GM23338 (cell line): ENCODE measurements around the gene TM4SF5. TPM values are rescaled to one million over a fixed set of nuclear protein-coding genes. Genes with fewer than 3 reads are reported as not detected.

ENCODE experiments used
- ATAC-seq: fragments of 200-7000 bp; cut with Tn5 transposase; 3 replicates; pipeline ENCODE4 v1.9.1; 2020
- DNase-seq: peaks from one replicate; pipeline ENCODE4 v3.0.0-alpha.2; 2015; ENCODE audit warnings: low spot score
- H2AFZ ChIP-seq: fragments of 200-600 bp; sonication (generic); 2 replicates; pipeline ENCODE4 v1.8.0; 2016; ENCODE audit warnings: antibody characterized with exemption, mild to moderate bottlenecking, moderate library complexity
- H3F3A ChIP-seq: fragments of 200-600 bp; sonication (generic); replicated peaks from 2 replicates; pipeline ENCODE4 v1.8.0; 2017; ENCODE audit warnings: antibody characterized with exemption, mixed run types, low read depth
- H3K27ac ChIP-seq: fragments of 200-600 bp; sonication (generic); 2 replicates; pipeline ENCODE4 v1.6.1; 2016; ENCODE audit warnings: low read depth
- H3K27me3 ChIP-seq: fragments of 200-600 bp; sonication (generic); 2 replicates; pipeline ENCODE4 v1.8.0; 2016; ENCODE audit warnings: mild to moderate bottlenecking, mixed run types, moderate library complexity; ENCODE audit not compliant: insufficient read depth
- H3K36me3 ChIP-seq: fragments of 200-600 bp; sonication (generic); 2 replicates; pipeline ENCODE4 v1.8.0; 2016; ENCODE audit warnings: mild to moderate bottlenecking; ENCODE audit not compliant: insufficient read depth
- H3K4me1 ChIP-seq: fragments of 200-600 bp; sonication (generic); 2 replicates; pipeline ENCODE4 v1.8.0; 2016; ENCODE audit warnings: mild to moderate bottlenecking, moderate library complexity; ENCODE audit not compliant: insufficient read depth
- H3K4me2 ChIP-seq: fragments of 200-600 bp; sonication (generic); 2 replicates; pipeline ENCODE4 v1.7.1; 2017; ENCODE audit warnings: mixed run types
- H3K4me3 ChIP-seq: fragments of 200-600 bp; sonication (generic); 2 replicates; pipeline ENCODE4 v1.6.1; 2016; ENCODE audit warnings: mixed run types
- H3K79me2 ChIP-seq: fragments of 200-600 bp; sonication (generic); replicated peaks from 2 replicates; pipeline ENCODE4 v1.8.0; 2017; ENCODE audit warnings: mild to moderate bottlenecking; ENCODE audit not compliant: insufficient read depth
- H3K9me2 ChIP-seq: fragments of 200-600 bp; sonication (generic); 2 replicates; pipeline ENCODE4 v1.8.0; 2017; ENCODE audit not compliant: insufficient read depth
- H4K20me1 ChIP-seq: fragments of 200-600 bp; sonication (generic); replicated peaks from 2 replicates; pipeline ENCODE4 v1.8.0; 2017; ENCODE audit warnings: mild to moderate bottlenecking; ENCODE audit not compliant: insufficient read depth
- H3K27ac Mint-ChIP-seq: 2 replicates; pipeline ENCODE4 v1.8.0; 2020; ENCODE audit warnings: inconsistent platforms, mild to moderate bottlenecking, moderate library complexity, mixed read lengths
- H3K27me3 Mint-ChIP-seq: 3 replicates; pipeline ENCODE4 v1.8.0; 2022; ENCODE audit warnings: low read depth, mild to moderate bottlenecking, moderate library complexity, mixed read lengths, inconsistent platforms; ENCODE audit not compliant: insufficient read depth, poor library complexity
- H3K36me3 Mint-ChIP-seq: 3 replicates; pipeline ENCODE4 v1.8.0; 2021; ENCODE audit warnings: low read depth, mild to moderate bottlenecking, inconsistent platforms, moderate library complexity, mixed read lengths
- H3K4me1 Mint-ChIP-seq: 3 replicates; pipeline ENCODE4 v1.8.0; 2020; ENCODE audit warnings: mild to moderate bottlenecking, inconsistent platforms, mixed read lengths
- H3K4me3 Mint-ChIP-seq: 3 replicates; pipeline ENCODE4 v1.8.0; 2021; ENCODE audit warnings: moderate library complexity, mild to moderate bottlenecking, inconsistent platforms, mixed read lengths
- H3K9me3 Mint-ChIP-seq: 3 replicates; pipeline ENCODE4 v1.8.0; 2020; ENCODE audit warnings: moderate library complexity, mild to moderate bottlenecking, inconsistent platforms, mixed read lengths
- CREB1 ChIP-seq: fragments of 250-450 bp; sonication (Bioruptor Pico); IDR thresholded peaks from 2 replicates; pipeline ENCODE4 v1.5.0; 2020; ENCODE audit warnings: low read depth, mild to moderate bottlenecking, moderate library complexity
- EZH2 ChIP-seq: fragments of 200-600 bp; sonication (generic); IDR thresholded peaks from one replicate; pipeline ENCODE4 v1.8.0; 2017; ENCODE audit warnings: antibody characterized with exemption, mild to moderate bottlenecking, low read depth; ENCODE audit not compliant: unreplicated experiment
- JUNB ChIP-seq: IDR thresholded peaks from one replicate; pipeline ENCODE4 v1.6.1; 2016; ENCODE audit warnings: antibody characterized with exemption; ENCODE audit not compliant: unreplicated experiment
- NANOG ChIP-seq: IDR thresholded peaks from 2 replicates; pipeline ENCODE4 v1.6.1; 2016; ENCODE audit warnings: antibody characterized with exemption, borderline replicate concordance
- POLR2AphosphoS5 ChIP-seq: IDR thresholded peaks from 2 replicates; pipeline ENCODE4 v1.6.1; 2016; ENCODE audit warnings: antibody characterized with exemption, low read depth
- STAT1 ChIP-seq: IDR thresholded peaks from one replicate; pipeline ENCODE4 v1.6.1; 2016; ENCODE audit warnings: antibody characterized with exemption; ENCODE audit not compliant: unreplicated experiment
- ZNF114 ChIP-seq: fragments of 250-450 bp; sonication (Bioruptor Pico); IDR thresholded peaks from 2 replicates; pipeline ENCODE4 v1.5.0; 2020; ENCODE audit warnings: mild to moderate bottlenecking, moderate library complexity
- ZNF331 ChIP-seq: fragments of 250-450 bp; sonication (Bioruptor Pico); IDR thresholded peaks from 2 replicates; pipeline ENCODE4 v1.5.0; 2020; ENCODE audit warnings: low read depth, mild to moderate bottlenecking, moderate library complexity
- polyA plus RNA-seq: library from polyadenylated mRNA; unstranded; fragments of >200 nt; fragmentation: Nextera tagmentation; extraction: Ambion mirVana; gene quantifications from 2 replicates; pipeline ENCODE4 v1.2.1, GENCODE V29; 2016
- total RNA-seq: library from RNA; depleted of rRNA; stranded (reverse); fragments of >200 nt; shearing (Covaris generic); gene quantifications from 2 replicates; pipeline ENCODE4 v1.2.3, GENCODE V29; 2014
- TF ChIP-seq, protein P1 (sequence below), 2 experiments: fragments of 200-600 bp in 1 of 2; sonication (generic) in 1 of 2; conservative IDR thresholded peaks; 2 replicates each; pipeline versions ENCODE4 v1.5.1 to v1.6.1; 2016 to 2017; ENCODE audit warnings: antibody characterized with exemption in 2 of 2, low read depth in 2 of 2, mild to moderate bottlenecking in 2 of 2, moderate library complexity in 1 of 2
- TF ChIP-seq, protein P2 (sequence below): IDR thresholded peaks from 2 replicates; pipeline ENCODE4 v1.6.1; 2016; ENCODE audit warnings: antibody characterized with exemption
- TF ChIP-seq, protein P3 (sequence below): IDR thresholded peaks from one replicate; pipeline ENCODE4 v1.6.1; 2018; ENCODE audit warnings: antibody characterized with exemption; ENCODE audit not compliant: unreplicated experiment

The TM4SF5 gene
- total and polyA plus RNA-seq, 2 experiments from 2014 or later: not detected

DNA sequence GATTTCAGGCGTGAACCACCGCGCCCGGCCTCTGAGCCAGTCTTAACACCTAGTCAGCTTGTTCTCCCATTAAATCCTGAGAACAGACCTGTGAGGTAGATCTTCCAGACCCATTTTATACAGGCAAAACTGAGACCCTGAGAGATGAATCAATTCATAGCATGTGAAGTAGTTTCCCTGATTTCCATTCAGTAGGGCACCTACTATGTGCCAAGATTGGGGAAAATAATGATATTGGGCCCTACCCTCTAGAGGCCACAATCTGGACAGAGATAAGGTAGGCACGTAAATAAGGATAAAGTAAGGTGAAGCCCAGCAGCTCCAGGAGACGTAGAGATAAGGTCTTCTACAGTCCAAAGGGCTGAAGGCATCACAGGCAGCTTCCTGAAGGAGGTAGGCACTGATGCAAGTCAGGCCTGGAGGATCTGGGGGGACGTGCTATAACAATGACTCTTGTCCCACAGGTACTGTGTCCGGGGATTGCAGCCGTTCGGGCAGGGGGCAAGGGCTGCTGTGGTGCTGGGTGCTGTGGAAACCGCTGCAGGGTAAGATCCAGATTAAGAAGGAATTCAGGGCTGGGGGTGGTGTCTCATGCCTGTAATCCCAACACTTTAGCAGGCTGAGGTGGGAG, 8.8 kb downstream of the TM4SF5 start:
- DNase-seq (no peak), ATAC-seq (no peak)
- no peak overlapping the region for H2AFZ ChIP-seq
- no peaks in the 10 kb centered on the region for H3K36me3 ChIP-seq
- 0 out of 2 replicates have a peak, but pooled peaks cover under 1% of the 10 kb centered on the region for H3F3A ChIP-seq
- H3K4me3 ChIP-seq: no peak overlapping the region
- peaks cover 9% of the 10 kb centered on the region for H3K27me3 Mint-ChIP-seq
- H3K4me3 Mint-ChIP-seq: no peak overlapping the region
- no peaks in the 10 kb centered on the region for H3K9me2 ChIP-seq
- no peaks in the 10 kb centered on the region for H3K4me1 ChIP-seq
- H3K27ac Mint-ChIP-seq: no peak overlapping the region
- H3K27ac ChIP-seq: no peak overlapping the region
- TF ChIP-seq POLR2AphosphoS5 (no peak), CREB1 (CRISPR knock-in tag) (no peak)
- H3K36me3 Mint-ChIP-seq: no peaks in the 10 kb centered on the region
- no peaks in the 10 kb centered on the region for H3K9me3 Mint-ChIP-seq
- peaks cover 6% of the 10 kb centered on the region; the same call in 2 of the 3 replicates for H3K4me1 Mint-ChIP-seq
- no peak overlapping the region for H3K4me2 ChIP-seq
- H3K27me3 ChIP-seq: no peaks in the 10 kb centered on the region
- no peaks in the 10 kb centered on the region for H4K20me1 ChIP-seq
- H3K79me2 ChIP-seq: no peaks in the 10 kb centered on the region

- Histone ChIP-seq H3K36me3 (no peaks in the 10 kb centered on the region), H3K4me2 (no peak overlapping the region), H3K79me2 (no peaks in the 10 kb centered on the region), H3K27me3 (peaks cover under 1% of the 10 kb centered on the region), H4K20me1 (no peaks in the 10 kb centered on the region), H3K4me3 (no peak overlapping the region), H2AFZ (no peak overlapping the region; the same call in 1 of the 2 replicates), H3K27ac (no peak overlapping the region), H3F3A (peaks cover 6% of the 10 kb centered on the region; the same call in 1 of the 2 replicates), H3K9me2 (no peaks in the 10 kb centered on the region), H3K4me1 (peaks cover 19% of the 10 kb centered on the region)
- Mint-ChIP-seq H3K4me1 (peaks cover 17% of the 10 kb centered on the region), H3K4me3 (no peak overlapping the region), H3K27ac (no peak overlapping the region), H3K27me3 (peaks cover 13% of the 10 kb centered on the region), H3K9me3 (no peaks in the 10 kb centered on the region), H3K36me3 (no peaks in the 10 kb centered on the region)
- TF ChIP-seq STAT1: no peak
- TF ChIP-seq, protein P1, sequence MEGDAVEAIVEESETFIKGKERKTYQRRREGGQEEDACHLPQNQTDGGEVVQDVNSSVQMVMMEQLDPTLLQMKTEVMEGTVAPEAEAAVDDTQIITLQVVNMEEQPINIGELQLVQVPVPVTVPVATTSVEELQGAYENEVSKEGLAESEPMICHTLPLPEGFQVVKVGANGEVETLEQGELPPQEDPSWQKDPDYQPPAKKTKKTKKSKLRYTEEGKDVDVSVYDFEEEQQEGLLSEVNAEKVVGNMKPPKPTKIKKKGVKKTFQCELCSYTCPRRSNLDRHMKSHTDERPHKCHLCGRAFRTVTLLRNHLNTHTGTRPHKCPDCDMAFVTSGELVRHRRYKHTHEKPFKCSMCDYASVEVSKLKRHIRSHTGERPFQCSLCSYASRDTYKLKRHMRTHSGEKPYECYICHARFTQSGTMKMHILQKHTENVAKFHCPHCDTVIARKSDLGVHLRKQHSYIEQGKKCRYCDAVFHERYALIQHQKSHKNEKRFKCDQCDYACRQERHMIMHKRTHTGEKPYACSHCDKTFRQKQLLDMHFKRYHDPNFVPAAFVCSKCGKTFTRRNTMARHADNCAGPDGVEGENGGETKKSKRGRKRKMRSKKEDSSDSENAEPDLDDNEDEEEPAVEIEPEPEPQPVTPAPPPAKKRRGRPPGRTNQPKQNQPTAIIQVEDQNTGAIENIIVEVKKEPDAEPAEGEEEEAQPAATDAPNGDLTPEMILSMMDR (conservative IDR thresholded peaks at IDR 0.05; ENCODE audit: low read depth in 2 of 2): peak; percentile 23 to 50; a peak in 3 of 4 replicates
- TF ChIP-seq CREB1 (CRISPR knock-in tag): no peak
- TF ChIP-seq ZNF331 (CRISPR knock-in tag): no peak
- ATAC-seq (peak; percentile 48), DNase-seq (peak; percentile 54)
Observed at GRCh38 chr17:4782652-4783051, 11.0 kb downstream of the TM4SF5 start.

DNA sequence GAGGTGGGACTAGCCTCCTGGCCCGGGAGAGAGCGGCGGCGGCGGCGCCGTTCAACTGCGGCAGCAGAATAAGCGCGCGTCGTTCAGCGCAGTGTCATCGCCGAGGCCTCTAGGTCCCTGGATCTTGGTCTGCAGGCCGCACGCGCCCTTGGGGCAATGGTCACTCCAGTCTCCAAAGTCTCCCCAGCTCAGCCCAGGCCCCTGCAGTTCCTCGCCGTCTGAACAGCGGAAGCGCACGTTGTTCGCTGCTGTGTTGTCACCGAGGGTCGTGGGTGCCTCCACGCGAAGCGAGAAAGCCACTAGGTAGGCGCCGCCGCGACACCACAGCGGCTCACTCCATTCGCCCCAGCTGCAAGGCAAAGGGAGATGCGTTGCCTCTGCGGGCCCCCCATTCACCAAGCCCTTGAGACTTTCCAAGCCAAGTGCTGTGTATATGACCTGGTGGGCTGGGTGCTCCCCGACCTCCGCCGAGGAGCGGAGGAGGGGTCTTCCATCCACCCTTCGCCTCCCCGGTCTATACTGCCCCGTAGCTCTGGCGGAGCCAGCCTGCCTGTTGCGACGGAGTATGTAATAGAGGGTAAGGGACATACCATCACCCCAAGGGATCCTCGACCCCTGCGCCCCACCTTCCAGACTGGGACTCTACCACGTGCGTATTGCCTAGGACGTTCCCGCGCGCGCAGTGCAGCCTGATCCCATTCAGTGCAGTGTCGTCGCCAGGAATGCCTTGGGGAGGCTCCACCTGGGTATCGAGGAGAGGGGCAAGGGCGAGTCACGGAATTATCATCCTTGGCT, 13.8 kb downstream of the TM4SF5 start:
- H3K36me3 ChIP-seq: no peaks in the 10 kb centered on the region
- no peak overlapping the region for H3K27ac ChIP-seq
- no peak overlapping the region for H3K4me3 ChIP-seq
- H3F3A ChIP-seq: peaks cover 19% of the 10 kb centered on the region; the same call in 1 of the 2 replicates
- H4K20me1 ChIP-seq: no peaks in the 10 kb centered on the region
- peaks cover 21% of the 10 kb centered on the region for H3K27me3 ChIP-seq
- H3K9me3 Mint-ChIP-seq: no peaks in the 10 kb centered on the region; the same call in 2 of the 3 replicates
- H3K36me3 Mint-ChIP-seq: peaks cover 5% of the 10 kb centered on the region; the same call in 1 of the 3 replicates
- H3K27ac Mint-ChIP-seq: no peak overlapping the region
- H3K4me1 Mint-ChIP-seq: peaks cover 25% of the 10 kb centered on the region
- H3K9me2 ChIP-seq: no peaks in the 10 kb centered on the region
- no peak overlapping the region for H3K4me2 ChIP-seq
- peaks cover 30% of the 10 kb centered on the region for H3K4me1 ChIP-seq
- H3K79me2 ChIP-seq: no peaks in the 10 kb centered on the region
- H3K4me3 Mint-ChIP-seq: no peak overlapping the region
- peak overlapping the region; percentile 59; the same call in 1 of the 2 replicates for H2AFZ ChIP-seq
- DNase-seq (no peak), ATAC-seq (no peak)
- H3K27me3 Mint-ChIP-seq: peaks cover 31% of the 10 kb centered on the region
- TF ChIP-seq CREB1 (CRISPR knock-in tag): no peak
- TF ChIP-seq JUNB: no peak
- TF ChIP-seq, protein P2, sequence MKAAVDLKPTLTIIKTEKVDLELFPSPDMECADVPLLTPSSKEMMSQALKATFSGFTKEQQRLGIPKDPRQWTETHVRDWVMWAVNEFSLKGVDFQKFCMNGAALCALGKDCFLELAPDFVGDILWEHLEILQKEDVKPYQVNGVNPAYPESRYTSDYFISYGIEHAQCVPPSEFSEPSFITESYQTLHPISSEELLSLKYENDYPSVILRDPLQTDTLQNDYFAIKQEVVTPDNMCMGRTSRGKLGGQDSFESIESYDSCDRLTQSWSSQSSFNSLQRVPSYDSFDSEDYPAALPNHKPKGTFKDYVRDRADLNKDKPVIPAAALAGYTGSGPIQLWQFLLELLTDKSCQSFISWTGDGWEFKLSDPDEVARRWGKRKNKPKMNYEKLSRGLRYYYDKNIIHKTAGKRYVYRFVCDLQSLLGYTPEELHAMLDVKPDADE: no peak
- TF ChIP-seq ZNF114 (CRISPR knock-in tag): no peak
- no peak for TF ChIP-seq POLR2AphosphoS5
- TF ChIP-seq EZH2: no peak
- TF ChIP-seq, protein P3, sequence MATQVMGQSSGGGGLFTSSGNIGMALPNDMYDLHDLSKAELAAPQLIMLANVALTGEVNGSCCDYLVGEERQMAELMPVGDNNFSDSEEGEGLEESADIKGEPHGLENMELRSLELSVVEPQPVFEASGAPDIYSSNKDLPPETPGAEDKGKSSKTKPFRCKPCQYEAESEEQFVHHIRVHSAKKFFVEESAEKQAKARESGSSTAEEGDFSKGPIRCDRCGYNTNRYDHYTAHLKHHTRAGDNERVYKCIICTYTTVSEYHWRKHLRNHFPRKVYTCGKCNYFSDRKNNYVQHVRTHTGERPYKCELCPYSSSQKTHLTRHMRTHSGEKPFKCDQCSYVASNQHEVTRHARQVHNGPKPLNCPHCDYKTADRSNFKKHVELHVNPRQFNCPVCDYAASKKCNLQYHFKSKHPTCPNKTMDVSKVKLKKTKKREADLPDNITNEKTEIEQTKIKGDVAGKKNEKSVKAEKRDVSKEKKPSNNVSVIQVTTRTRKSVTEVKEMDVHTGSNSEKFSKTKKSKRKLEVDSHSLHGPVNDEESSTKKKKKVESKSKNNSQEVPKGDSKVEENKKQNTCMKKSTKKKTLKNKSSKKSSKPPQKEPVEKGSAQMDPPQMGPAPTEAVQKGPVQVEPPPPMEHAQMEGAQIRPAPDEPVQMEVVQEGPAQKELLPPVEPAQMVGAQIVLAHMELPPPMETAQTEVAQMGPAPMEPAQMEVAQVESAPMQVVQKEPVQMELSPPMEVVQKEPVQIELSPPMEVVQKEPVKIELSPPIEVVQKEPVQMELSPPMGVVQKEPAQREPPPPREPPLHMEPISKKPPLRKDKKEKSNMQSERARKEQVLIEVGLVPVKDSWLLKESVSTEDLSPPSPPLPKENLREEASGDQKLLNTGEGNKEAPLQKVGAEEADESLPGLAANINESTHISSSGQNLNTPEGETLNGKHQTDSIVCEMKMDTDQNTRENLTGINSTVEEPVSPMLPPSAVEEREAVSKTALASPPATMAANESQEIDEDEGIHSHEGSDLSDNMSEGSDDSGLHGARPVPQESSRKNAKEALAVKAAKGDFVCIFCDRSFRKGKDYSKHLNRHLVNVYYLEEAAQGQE: no peak
- TF ChIP-seq NANOG: no peak
